Liver (tissue), 9 donors: ENCODE data around the gene DDB1. TPM values are rescaled to one million over a fixed set of nuclear protein-coding genes. Genes with fewer than 3 reads are reported as not detected.

ENCODE experiments used
- DNase-seq: peaks from one replicate; pipeline ENCODE4 v3.0.0-alpha.2; 2017; ENCODE audit warnings: low spot score
- H3K27ac ChIP-seq, 2 donors: one replicate each; pipeline ENCODE4 v1.7.0; 2013; ENCODE audit warnings: inconsistent platforms in 2 of 2, low read length in 2 of 2, control low read depth in 1 of 2, low read depth in 1 of 2, mild to moderate bottlenecking in 1 of 2
- H3K27me3 ChIP-seq, 4 donors: one replicate each; pipeline versions ENCODE4 v1.6.1 to v1.7.0; 2013; ENCODE audit warnings: low read length in 3 of 4, inconsistent platforms in 1 of 4, mild to moderate bottlenecking in 1 of 4, moderate library complexity in 1 of 4; ENCODE audit not compliant: control insufficient read depth in 4 of 4, insufficient read depth in 4 of 4
- H3K36me3 ChIP-seq, 4 donors: one replicate each; pipeline versions ENCODE4 v1.6.1 to v1.7.0; 2013; ENCODE audit warnings: low read length in 3 of 4, mild to moderate bottlenecking in 3 of 4, low read depth in 1 of 4, moderate library complexity in 1 of 4; ENCODE audit not compliant: control insufficient read depth in 4 of 4, insufficient read depth in 3 of 4
- H3K4me1 ChIP-seq, 4 donors: one replicate each; pipeline versions ENCODE4 v1.6.1 to v1.7.0; 2013; ENCODE audit warnings: low read length in 3 of 4, mild to moderate bottlenecking in 3 of 4, moderate library complexity in 1 of 4; ENCODE audit not compliant: control insufficient read depth in 4 of 4, insufficient read depth in 4 of 4
- H3K4me3 ChIP-seq, 3 donors: one replicate each; pipeline versions ENCODE4 v1.6.1 to v1.7.0; 2013; ENCODE audit warnings: low read length in 3 of 3, control low read depth in 1 of 3, low read depth in 1 of 3, mild to moderate bottlenecking in 1 of 3
- H3K9ac ChIP-seq, 2 donors: one replicate each; pipeline ENCODE4 v1.7.0; 2013; ENCODE audit warnings: low read length in 2 of 2, mild to moderate bottlenecking in 2 of 2, moderate library complexity in 2 of 2, control low read depth in 1 of 2, low read depth in 1 of 2
- H3K9me3 ChIP-seq, 4 donors: one replicate each; pipeline versions ENCODE4 v1.6.1 to v1.7.0; 2013; ENCODE audit warnings: low read length in 3 of 4; ENCODE audit not compliant: control insufficient read depth in 4 of 4
- CTCF ChIP-seq: fragments of 150-350 bp; IDR thresholded peaks from 2 replicates; pipeline ENCODE4 v1.5.1; 2017; ENCODE audit warnings: improper control_type of control experiment, low read depth, low read length; ENCODE audit not compliant: missing input control
- EGR1 ChIP-seq, 2 donors: IDR thresholded peaks; 2 replicates each; pipeline ENCODE4 v1.6.1; 2016 to 2018; ENCODE audit warnings: antibody characterized with exemption in 2 of 2, low read depth in 2 of 2
- FOXA2 ChIP-seq: IDR thresholded peaks from 2 replicates; pipeline ENCODE4 v1.6.1; 2016; ENCODE audit warnings: antibody characterized with exemption
- GABPA ChIP-seq, 2 donors: IDR thresholded peaks in 1 of 2; conservative IDR thresholded peaks in 1 of 2; 2 replicates each; pipeline ENCODE4 v1.6.1; 2016; ENCODE audit warnings: antibody characterized with exemption in 2 of 2, mild to moderate bottlenecking in 1 of 2, moderate library complexity in 1 of 2
- HNF4A ChIP-seq, 2 donors: conservative IDR thresholded peaks; 2 replicates each; pipeline ENCODE4 v1.6.1; 2016; ENCODE audit warnings: antibody characterized with exemption in 2 of 2, mild to moderate bottlenecking in 2 of 2
- HNF4G ChIP-seq: IDR thresholded peaks from 2 replicates; pipeline ENCODE4 v1.6.1; 2016; ENCODE audit warnings: antibody characterized with exemption
- JUND ChIP-seq, 2 donors: IDR thresholded peaks; 2 replicates each; pipeline ENCODE4 v1.6.1; 2016; ENCODE audit warnings: antibody characterized with exemption in 2 of 2
- NR2F2 ChIP-seq: IDR thresholded peaks from 2 replicates; pipeline ENCODE4 v1.6.1; 2016; ENCODE audit warnings: antibody characterized with exemption
- RAD21 ChIP-seq, 2 donors: IDR thresholded peaks; 2 replicates each; pipeline ENCODE4 v1.6.1; 2016; ENCODE audit warnings: antibody characterized with exemption in 2 of 2, mild to moderate bottlenecking in 2 of 2
- REST ChIP-seq: IDR thresholded peaks from 2 replicates; pipeline ENCODE4 v1.6.1; 2016; ENCODE audit warnings: antibody characterized with exemption, mild to moderate bottlenecking
- RXRA ChIP-seq, 2 donors: IDR thresholded peaks; 2 replicates each; pipeline ENCODE4 v1.6.1; 2017 to 2018; ENCODE audit warnings: antibody characterized with exemption in 2 of 2, mild to moderate bottlenecking in 1 of 2
- SP1 ChIP-seq: IDR thresholded peaks from 2 replicates; pipeline ENCODE4 v1.6.1; 2018; ENCODE audit warnings: antibody characterized with exemption, mild to moderate bottlenecking
- YY1 ChIP-seq: IDR thresholded peaks from 2 replicates; pipeline ENCODE4 v1.6.1; 2016; ENCODE audit warnings: antibody characterized with exemption, mild to moderate bottlenecking
- ZBTB33 ChIP-seq: IDR thresholded peaks from 2 replicates; pipeline ENCODE4 v1.6.1; 2016; ENCODE audit warnings: antibody characterized with exemption
- WGBS: extraction: QIAGEN DNeasy Blood & Tissue Kit; methylation state at CpG from one replicate; pipeline ENCODE4 v1.1.7; 2013; 5-methylcytosine and 5-hydroxymethylcytosine counted together
- polyA plus RNA-seq, 2 donors: library from polyadenylated mRNA; stranded (reverse) in 1 of 2; unstranded in 1 of 2; fragments of 200-250 nt in 1 of 2; fragments of >200 nt in 1 of 2; fragmentation: Nextera tagmentation in 1 of 2; extraction: Ambion mirVana in 1 of 2; gene quantifications; one replicate each; pipeline versions ENCODE4 v1.2.1 to v1.2.3, GENCODE V29; 2013 to 2015
- total RNA-seq, 2 donors: library from RNA; depleted of rRNA; stranded (reverse); fragments of >200 nt; gene quantifications; one replicate each; pipeline ENCODE4 v1.2.3, GENCODE V29; 2014
- TF ChIP-seq, protein P1 (sequence below): IDR thresholded peaks from 2 replicates; pipeline ENCODE4 v1.6.1; 2016; ENCODE audit warnings: antibody characterized with exemption
- donor health status: healthy.
- donor health status: healthy.
- donor health status: healthy.
- donor health status: healthy.
- donor health status: healthy.

DDB1 gene
- total and polyA plus RNA-seq, 4 donors: 37.5 to 146 (median 88.9) TPM

GRCh38 chr11:61362542-61362875, 29.6 kb upstream of the DDB1 start:
- no peaks in the 10 kb centered on the region for H3K27me3 ChIP-seq

DNA sequence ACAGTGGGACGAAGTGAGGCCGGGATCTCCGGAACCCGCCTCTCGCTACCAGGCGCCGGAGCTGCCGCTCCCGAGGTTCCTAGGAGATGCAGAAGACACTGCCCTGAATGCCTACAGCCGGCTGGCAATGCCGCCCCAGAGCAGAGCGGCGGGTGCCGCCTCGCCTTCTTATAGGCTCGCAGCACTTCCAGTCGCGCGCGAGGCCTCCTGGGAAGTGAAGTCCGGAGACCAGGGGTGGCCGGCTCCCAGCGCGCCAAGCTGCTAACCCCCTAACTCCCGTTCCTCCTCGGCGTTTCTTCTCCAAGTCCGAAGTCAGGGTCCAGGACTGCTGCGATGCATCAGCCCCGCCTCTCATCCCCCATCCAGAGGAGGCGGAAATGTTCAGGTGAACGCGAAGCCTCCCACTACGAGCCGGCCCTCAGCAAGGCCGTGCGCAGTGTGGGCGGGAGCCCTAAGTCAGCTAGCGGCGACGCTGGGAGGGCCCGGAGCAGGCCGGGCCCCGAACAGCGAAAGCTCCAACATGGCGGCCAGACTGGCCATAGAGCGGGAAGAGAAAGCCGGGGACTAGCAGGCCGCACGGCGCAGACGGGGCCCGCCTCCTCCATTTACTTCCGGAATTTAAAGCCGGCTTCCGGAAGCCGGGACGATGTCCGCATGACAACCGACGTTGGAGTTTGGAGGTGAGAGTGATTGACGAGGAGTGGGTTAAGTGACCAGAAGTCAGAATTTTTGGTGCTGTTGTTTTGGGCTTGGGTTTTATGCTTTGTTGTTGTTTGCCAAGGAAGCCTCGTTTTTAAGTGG, 29.0 kb upstream of the DDB1 start, which contains the start of the genes CYB561A3 and TMEM138:
TSS of gene CYB561A3 (minus strand) at position 142 of the 801 bp plus-strand sequence. CDS start 5,169 bp downstream, outside the sequence.
TSS of gene TMEM138 (plus strand) at position 634 of the 801 bp plus-strand sequence. CDS start 2,017 bp downstream, outside the sequence.
- under 1% methylated on average over 63 of the region's 63 CpGs for WGBS
- H3K9me3 ChIP-seq: no peaks in the 10 kb centered on the region
- H3K27ac ChIP-seq: peak within 1 kb of the TSS; percentile 98
- TF ChIP-seq GABPA (IDR thresholded peaks at IDR 0.05 in 1 of 2, conservative IDR thresholded peaks at IDR 0.05 in 1 of 2): peak; percentile 89 to 95
- TF ChIP-seq SP1: peak; percentile 73
- no peak for TF ChIP-seq JUND (IDR thresholded peaks at IDR 0.05)
- TF ChIP-seq RAD21 (IDR thresholded peaks at IDR 0.05): no peak
- no peak for TF ChIP-seq NR2F2
- peak; percentile 100 for TF ChIP-seq YY1
- TF ChIP-seq, protein P1, sequence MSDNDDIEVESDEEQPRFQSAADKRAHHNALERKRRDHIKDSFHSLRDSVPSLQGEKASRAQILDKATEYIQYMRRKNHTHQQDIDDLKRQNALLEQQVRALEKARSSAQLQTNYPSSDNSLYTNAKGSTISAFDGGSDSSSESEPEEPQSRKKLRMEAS: peak; percentile 74
- TF ChIP-seq ZBTB33: peak; percentile 54
- TF ChIP-seq HNF4G: no peak
- TF ChIP-seq REST: peak; percentile 88
- TF ChIP-seq HNF4A (conservative IDR thresholded peaks at IDR 0.05): peak; percentile 39 to 46
- no peak for TF ChIP-seq FOXA2
- TF ChIP-seq RXRA (IDR thresholded peaks at IDR 0.05): peak; percentile 31 to 43
- TF ChIP-seq EGR1 (IDR thresholded peaks at IDR 0.05; ENCODE audit: low read depth in 2 of 2): peak; percentile 61 to 81
- TF ChIP-seq CTCF: no peak

More at GRCh38 chr11:61362542-61362875, 29.6 kb upstream of the DDB1 start:
- no peak for TF ChIP-seq REST
- peak in 1 of 2 donors; percentile 3 for TF ChIP-seq GABPA (IDR thresholded peaks at IDR 0.05 in 1 of 2, conservative IDR thresholded peaks at IDR 0.05 in 1 of 2)
- Histone ChIP-seq H3K9me3 (no peaks in the 10 kb centered on the region), H3K27ac (peak overlapping the region; percentile 98), H3K4me3 (peak overlapping the region; percentile 82 to 92 (median 86)), H3K36me3 (peaks cover 6 to 23% (median 18%) of the 10 kb centered on the region in 4 donors), H3K4me1 (peaks cover 2 to 24% (median 16%) of the 10 kb centered on the region in 4 donors), H3K9ac (peak overlapping the region; percentile 94 to 96)
- DNase-seq: no peak
- under 1% methylated on average over 12 of the region's 12 CpGs for WGBS

More for the DNA sequence above, 29.0 kb upstream of the DDB1 start, which contains the start of the genes CYB561A3 and TMEM138:
- Histone ChIP-seq H3K4me3 (peak within 1 kb of the TSS; percentile 82 to 92 (median 86)), H3K4me1 (peaks cover 2 to 24% (median 16%) of the 10 kb centered on the region in 4 donors), H3K36me3 (peaks cover 5 to 18% (median 14%) of the 10 kb centered on the region in 4 donors), H3K9ac (peak within 1 kb of the TSS; percentile 94 to 96), H3K27me3 (no peaks in the 10 kb centered on the region)
- DNase-seq: peak; percentile 89
